SIG-M5 treated with dmso at 0.1 percent for 504 hours (cell line): ENCODE data around the gene EXOC6.

Experiments
- DNase-seq: peaks from one replicate; lab custom pipeline; 2025; ENCODE audit not compliant: unreplicated experiment; lab: John Stamatoyannopoulos, UW

The EXOC6 gene

GRCh38 chr10:92848441-92849233 is at the start of gene EXOC6:
EXOC6 (plus strand) TSS chr10:92848520; CDS start chr10:92848534, 14 bp downstream.
- peak; percentile 56 for DNase-seq

GRCh38 chr10:92799568-92799967 is 48.8 kb upstream of the EXOC6 start:
- no peak for DNase-seq

GRCh38 chr10:92800134-92800733 is 48.1 kb upstream of the EXOC6 start:
- no peak for DNase-seq

GRCh38 chr10:92801978-92802872 is 46.1 kb upstream of the EXOC6 start:
- no peak for DNase-seq

GRCh38 chr10:92809840-92810239 is 38.5 kb upstream of the EXOC6 start:
- no peak for DNase-seq

- no peak for DNase-seq
Measured at GRCh38 chr10:92810934-92811532, 37.3 kb upstream of the EXOC6 start.

GRCh38 chr10:92811986-92812385 is 36.3 kb upstream of the EXOC6 start:
- no peak for DNase-seq

GRCh38 chr10:92813979-92814378 is 34.3 kb upstream of the EXOC6 start:
- no peak for DNase-seq

- DNase-seq, result no peak
Measured at GRCh38 chr10:92814790-92815189, 33.5 kb upstream of the EXOC6 start.

GRCh38 chr10:92816091-92816531 is 32.2 kb upstream of the EXOC6 start:
- DNase-seq, result no peak

GRCh38 chr10:92822060-92822634 is 26.2 kb upstream of the EXOC6 start:
- DNase-seq, result no peak

GRCh38 chr10:92822964-92823363 is 25.4 kb upstream of the EXOC6 start:
- peak; percentile 20 for DNase-seq

- DNase-seq, result no peak
Measured at GRCh38 chr10:92826061-92826460, 22.3 kb upstream of the EXOC6 start.

GRCh38 chr10:92826504-92826903 is 21.8 kb upstream of the EXOC6 start:
- DNase-seq, result no peak

- no peak for DNase-seq
Measured at GRCh38 chr10:92829042-92829785, 19.1 kb upstream of the EXOC6 start.

GRCh38 chr10:92829786-92830377 is 18.4 kb upstream of the EXOC6 start:
- DNase-seq, result no peak

- peak; percentile 28 for DNase-seq
Measured at GRCh38 chr10:92830478-92831389, 17.6 kb upstream of the EXOC6 start.

- no peak for DNase-seq
Measured at GRCh38 chr10:92832121-92832520, 16.2 kb upstream of the EXOC6 start.
